HepG2 (cell line): ENCODE results near the gene CPPED1. TPM values are rescaled to one million over a fixed set of nuclear protein-coding genes. Genes with fewer than 3 reads are reported as not detected.

ENCODE experiments used
- ERF ChIP-seq: IDR thresholded peaks from 2 replicates; pipeline ENCODE4 v1.6.1; 2018; ENCODE audit warnings: missing biosample characterization, missing genetic modification reagents
- MTF1 ChIP-seq: sonication (generic); formaldehyde crosslinking; IDR thresholded peaks from 2 replicates; pipeline ENCODE4 v1.5.0; 2020; ENCODE audit warnings: missing genetic modification reagents
- NPAS2 ChIP-seq: sonication (generic); formaldehyde crosslinking; IDR thresholded peaks from 2 replicates; pipeline ENCODE4 v1.8.0; 2022; ENCODE audit warnings: mild to moderate bottlenecking, missing genetic modification reagents, borderline replicate concordance
- POLR2A ChIP-seq, 2 experiments: IDR thresholded peaks; 2 replicates each; pipeline ENCODE4 v1.6.1; 2011; ENCODE audit warnings: low read depth in 2 of 2, low read length in 2 of 2, mild to moderate bottlenecking in 1 of 2, moderate library complexity in 1 of 2; ENCODE audit not compliant: insufficient read depth in 1 of 2
- RARA ChIP-seq: IDR thresholded peaks from 2 replicates; pipeline ENCODE4 v1.6.1; 2016; ENCODE audit warnings: missing genetic modification reagents, missing compliant biosample characterization
- SALL2 ChIP-seq: sonication (generic); formaldehyde crosslinking; IDR thresholded peaks from 2 replicates; pipeline ENCODE4 v1.8.1; 2023; ENCODE audit warnings: mild to moderate bottlenecking, missing genetic modification reagents, inconsistent platforms
- ZNF18 ChIP-seq: sonication (generic); formaldehyde crosslinking; IDR thresholded peaks from 2 replicates; pipeline ENCODE4 v1.8.0; 2022; ENCODE audit warnings: mild to moderate bottlenecking, missing genetic modification reagents; ENCODE audit not compliant: insufficient replicate concordance
- ZNF501 ChIP-seq: sonication (generic); formaldehyde crosslinking; IDR thresholded peaks from 2 replicates; pipeline ENCODE4 v1.5.1; 2020; ENCODE audit warnings: mild to moderate bottlenecking, moderate library complexity, missing genetic modification reagents
- ZNF570 ChIP-seq: sonication (generic); formaldehyde crosslinking; IDR thresholded peaks from 2 replicates; pipeline ENCODE4 v1.4.0; 2020; ENCODE audit warnings: mild to moderate bottlenecking, missing genetic modification reagents, borderline replicate concordance
- ZNF772 ChIP-seq: sonication (generic); formaldehyde crosslinking; IDR thresholded peaks from 2 replicates; pipeline ENCODE4 v1.5.0; 2020; ENCODE audit warnings: mild to moderate bottlenecking, missing genetic modification reagents
- polyA plus RNA-seq, 8 experiments: library from polyadenylated mRNA; depleted of rRNA in 3 of 8; stranded (reverse) in 7 of 8; unstranded in 1 of 8; fragments of >200 nt; fragmentation: Illumina TruSeq in 4 of 8; extraction: Trizol in 4 of 8; gene quantifications; 2 replicates each; pipeline versions ENCODE4 v1.2.1 to v1.2.3, GENCODE V29; 2011 to 2016; ENCODE audit warnings: low read depth in 4 of 8, missing spikeins in 1 of 8, mixed read lengths in 1 of 8; ENCODE audit not compliant: insufficient read depth in 1 of 8
- total RNA-seq, 5 experiments: library from RNA; depleted of rRNA; stranded (reverse); fragments of >200 nt; fragmentation: Illumina TruSeq; extraction: Trizol; gene quantifications; 2 replicates each; pipeline ENCODE4 v1.2.3, GENCODE V29; 2016; ENCODE audit warnings: low read depth in 1 of 5
- TF ChIP-seq, protein P1 (sequence below), 2 experiments: IDR thresholded peaks; 2 replicates each; pipeline ENCODE4 v1.6.1; 2011 to 2012; ENCODE audit warnings: low read length in 2 of 2, borderline replicate concordance in 1 of 2, low read depth in 1 of 2, mild to moderate bottlenecking in 1 of 2, moderate library complexity in 1 of 2
- TF ChIP-seq, protein P2 (sequence below): sonication (generic); formaldehyde crosslinking; IDR thresholded peaks from 2 replicates; pipeline ENCODE4 v1.5.1; 2020; ENCODE audit warnings: mild to moderate bottlenecking, missing genetic modification reagents, moderate library complexity
- TF ChIP-seq, protein P3 (sequence below): sonication (generic); formaldehyde crosslinking; IDR thresholded peaks from 2 replicates; pipeline ENCODE4 v1.5.1; 2020; ENCODE audit warnings: mild to moderate bottlenecking, missing genetic modification reagents, borderline replicate concordance

CPPED1 gene
- total and polyA plus RNA-seq, 2 of the 13 experiments (the other 11 are each of a cell fraction or from before 2014, with no cell fraction given): 66.6 to 71.3 TPM

DNA sequence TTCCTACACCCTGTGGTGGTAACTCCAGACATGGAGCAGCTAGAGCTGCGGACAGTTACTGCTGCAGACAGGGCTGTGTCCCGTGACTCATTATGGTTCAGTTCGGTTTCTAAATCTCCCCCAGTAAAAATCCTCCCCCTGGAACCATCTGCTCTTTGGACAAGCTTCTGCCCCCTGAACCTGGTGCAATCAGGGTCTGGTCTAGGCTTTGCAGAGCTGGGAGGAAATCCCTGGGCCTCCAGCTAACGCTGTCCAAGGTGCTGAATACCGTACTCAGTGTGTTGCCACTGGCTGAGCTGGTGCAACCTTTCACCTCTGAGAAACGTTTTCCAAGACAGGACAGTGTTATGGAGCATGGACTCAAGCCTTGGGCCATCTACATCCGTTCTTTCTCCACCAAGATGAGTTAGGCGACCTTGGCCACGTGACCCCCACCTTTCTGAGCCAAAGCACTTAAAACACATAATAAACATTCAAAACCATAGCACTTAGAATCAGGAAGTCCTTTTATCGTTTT is 142.0 kb downstream of the CPPED1 start (continued):
- TF ChIP-seq, protein P1, sequence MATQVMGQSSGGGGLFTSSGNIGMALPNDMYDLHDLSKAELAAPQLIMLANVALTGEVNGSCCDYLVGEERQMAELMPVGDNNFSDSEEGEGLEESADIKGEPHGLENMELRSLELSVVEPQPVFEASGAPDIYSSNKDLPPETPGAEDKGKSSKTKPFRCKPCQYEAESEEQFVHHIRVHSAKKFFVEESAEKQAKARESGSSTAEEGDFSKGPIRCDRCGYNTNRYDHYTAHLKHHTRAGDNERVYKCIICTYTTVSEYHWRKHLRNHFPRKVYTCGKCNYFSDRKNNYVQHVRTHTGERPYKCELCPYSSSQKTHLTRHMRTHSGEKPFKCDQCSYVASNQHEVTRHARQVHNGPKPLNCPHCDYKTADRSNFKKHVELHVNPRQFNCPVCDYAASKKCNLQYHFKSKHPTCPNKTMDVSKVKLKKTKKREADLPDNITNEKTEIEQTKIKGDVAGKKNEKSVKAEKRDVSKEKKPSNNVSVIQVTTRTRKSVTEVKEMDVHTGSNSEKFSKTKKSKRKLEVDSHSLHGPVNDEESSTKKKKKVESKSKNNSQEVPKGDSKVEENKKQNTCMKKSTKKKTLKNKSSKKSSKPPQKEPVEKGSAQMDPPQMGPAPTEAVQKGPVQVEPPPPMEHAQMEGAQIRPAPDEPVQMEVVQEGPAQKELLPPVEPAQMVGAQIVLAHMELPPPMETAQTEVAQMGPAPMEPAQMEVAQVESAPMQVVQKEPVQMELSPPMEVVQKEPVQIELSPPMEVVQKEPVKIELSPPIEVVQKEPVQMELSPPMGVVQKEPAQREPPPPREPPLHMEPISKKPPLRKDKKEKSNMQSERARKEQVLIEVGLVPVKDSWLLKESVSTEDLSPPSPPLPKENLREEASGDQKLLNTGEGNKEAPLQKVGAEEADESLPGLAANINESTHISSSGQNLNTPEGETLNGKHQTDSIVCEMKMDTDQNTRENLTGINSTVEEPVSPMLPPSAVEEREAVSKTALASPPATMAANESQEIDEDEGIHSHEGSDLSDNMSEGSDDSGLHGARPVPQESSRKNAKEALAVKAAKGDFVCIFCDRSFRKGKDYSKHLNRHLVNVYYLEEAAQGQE (IDR thresholded peaks at IDR 0.05; ENCODE audit: borderline replicate concordance in 1 of 2, low read depth in 1 of 2, low read length in 2 of 2): peak in 1 of 2 experiments; percentile 100
- peak; percentile 99 for TF ChIP-seq ERF (CRISPR knock-in tag)
- no peak for TF ChIP-seq ZNF18
- TF ChIP-seq SALL2: no peak
- no peak for TF ChIP-seq POLR2A (IDR thresholded peaks at IDR 0.05; ENCODE audit: insufficient read depth in 1 of 2, low read depth in 2 of 2, low read length in 2 of 2)
- peak; percentile 83; the same call in 1 of the 2 replicates for TF ChIP-seq ZNF772
- TF ChIP-seq, protein P2, sequence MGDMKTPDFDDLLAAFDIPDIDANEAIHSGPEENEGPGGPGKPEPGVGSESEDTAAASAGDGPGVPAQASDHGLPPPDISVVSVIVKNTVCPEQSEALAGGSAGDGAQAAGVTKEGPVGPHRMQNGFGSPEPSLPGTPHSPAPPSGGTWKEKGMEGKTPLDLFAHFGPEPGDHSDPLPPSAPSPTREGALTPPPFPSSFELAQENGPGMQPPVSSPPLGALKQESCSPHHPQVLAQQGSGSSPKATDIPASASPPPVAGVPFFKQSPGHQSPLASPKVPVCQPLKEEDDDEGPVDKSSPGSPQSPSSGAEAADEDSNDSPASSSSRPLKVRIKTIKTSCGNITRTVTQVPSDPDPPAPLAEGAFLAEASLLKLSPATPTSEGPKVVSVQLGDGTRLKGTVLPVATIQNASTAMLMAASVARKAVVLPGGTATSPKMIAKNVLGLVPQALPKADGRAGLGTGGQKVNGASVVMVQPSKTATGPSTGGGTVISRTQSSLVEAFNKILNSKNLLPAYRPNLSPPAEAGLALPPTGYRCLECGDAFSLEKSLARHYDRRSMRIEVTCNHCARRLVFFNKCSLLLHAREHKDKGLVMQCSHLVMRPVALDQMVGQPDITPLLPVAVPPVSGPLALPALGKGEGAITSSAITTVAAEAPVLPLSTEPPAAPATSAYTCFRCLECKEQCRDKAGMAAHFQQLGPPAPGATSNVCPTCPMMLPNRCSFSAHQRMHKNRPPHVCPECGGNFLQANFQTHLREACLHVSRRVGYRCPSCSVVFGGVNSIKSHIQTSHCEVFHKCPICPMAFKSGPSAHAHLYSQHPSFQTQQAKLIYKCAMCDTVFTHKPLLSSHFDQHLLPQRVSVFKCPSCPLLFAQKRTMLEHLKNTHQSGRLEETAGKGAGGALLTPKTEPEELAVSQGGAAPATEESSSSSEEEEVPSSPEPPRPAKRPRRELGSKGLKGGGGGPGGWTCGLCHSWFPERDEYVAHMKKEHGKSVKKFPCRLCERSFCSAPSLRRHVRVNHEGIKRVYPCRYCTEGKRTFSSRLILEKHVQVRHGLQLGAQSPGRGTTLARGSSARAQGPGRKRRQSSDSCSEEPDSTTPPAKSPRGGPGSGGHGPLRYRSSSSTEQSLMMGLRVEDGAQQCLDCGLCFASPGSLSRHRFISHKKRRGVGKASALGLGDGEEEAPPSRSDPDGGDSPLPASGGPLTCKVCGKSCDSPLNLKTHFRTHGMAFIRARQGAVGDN (CRISPR knock-in tag): no peak; the same call in 1 of the 2 replicates
- TF ChIP-seq ZNF501 (CRISPR knock-in tag): peak; percentile 77
- peak; percentile 81; the same call in 1 of the 2 replicates for TF ChIP-seq ZNF570 (CRISPR knock-in tag)
- no peak for TF ChIP-seq NPAS2 (CRISPR knock-in tag)
- TF ChIP-seq RARA: peak; percentile 76
- TF ChIP-seq, protein P3, sequence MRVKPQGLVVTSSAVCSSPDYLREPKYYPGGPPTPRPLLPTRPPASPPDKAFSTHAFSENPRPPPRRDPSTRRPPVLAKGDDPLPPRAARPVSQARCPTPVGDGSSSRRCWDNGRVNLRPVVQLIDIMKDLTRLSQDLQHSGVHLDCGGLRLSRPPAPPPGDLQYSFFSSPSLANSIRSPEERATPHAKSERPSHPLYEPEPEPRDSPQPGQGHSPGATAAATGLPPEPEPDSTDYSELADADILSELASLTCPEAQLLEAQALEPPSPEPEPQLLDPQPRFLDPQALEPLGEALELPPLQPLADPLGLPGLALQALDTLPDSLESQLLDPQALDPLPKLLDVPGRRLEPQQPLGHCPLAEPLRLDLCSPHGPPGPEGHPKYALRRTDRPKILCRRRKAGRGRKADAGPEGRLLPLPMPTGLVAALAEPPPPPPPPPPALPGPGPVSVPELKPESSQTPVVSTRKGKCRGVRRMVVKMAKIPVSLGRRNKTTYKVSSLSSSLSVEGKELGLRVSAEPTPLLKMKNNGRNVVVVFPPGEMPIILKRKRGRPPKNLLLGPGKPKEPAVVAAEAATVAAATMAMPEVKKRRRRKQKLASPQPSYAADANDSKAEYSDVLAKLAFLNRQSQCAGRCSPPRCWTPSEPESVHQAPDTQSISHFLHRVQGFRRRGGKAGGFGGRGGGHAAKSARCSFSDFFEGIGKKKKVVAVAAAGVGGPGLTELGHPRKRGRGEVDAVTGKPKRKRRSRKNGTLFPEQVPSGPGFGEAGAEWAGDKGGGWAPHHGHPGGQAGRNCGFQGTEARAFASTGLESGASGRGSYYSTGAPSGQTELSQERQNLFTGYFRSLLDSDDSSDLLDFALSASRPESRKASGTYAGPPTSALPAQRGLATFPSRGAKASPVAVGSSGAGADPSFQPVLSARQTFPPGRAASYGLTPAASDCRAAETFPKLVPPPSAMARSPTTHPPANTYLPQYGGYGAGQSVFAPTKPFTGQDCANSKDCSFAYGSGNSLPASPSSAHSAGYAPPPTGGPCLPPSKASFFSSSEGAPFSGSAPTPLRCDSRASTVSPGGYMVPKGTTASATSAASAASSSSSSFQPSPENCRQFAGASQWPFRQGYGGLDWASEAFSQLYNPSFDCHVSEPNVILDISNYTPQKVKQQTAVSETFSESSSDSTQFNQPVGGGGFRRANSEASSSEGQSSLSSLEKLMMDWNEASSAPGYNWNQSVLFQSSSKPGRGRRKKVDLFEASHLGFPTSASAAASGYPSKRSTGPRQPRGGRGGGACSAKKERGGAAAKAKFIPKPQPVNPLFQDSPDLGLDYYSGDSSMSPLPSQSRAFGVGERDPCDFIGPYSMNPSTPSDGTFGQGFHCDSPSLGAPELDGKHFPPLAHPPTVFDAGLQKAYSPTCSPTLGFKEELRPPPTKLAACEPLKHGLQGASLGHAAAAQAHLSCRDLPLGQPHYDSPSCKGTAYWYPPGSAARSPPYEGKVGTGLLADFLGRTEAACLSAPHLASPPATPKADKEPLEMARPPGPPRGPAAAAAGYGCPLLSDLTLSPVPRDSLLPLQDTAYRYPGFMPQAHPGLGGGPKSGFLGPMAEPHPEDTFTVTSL: no peak
- TF ChIP-seq MTF1 (CRISPR knock-in tag): peak; percentile 88
